Breast epithelium (tissue), 3 donors: ENCODE results near the gene IMMP2L.

Source experiments
- POLR2A ChIP-seq: fragments of 450-650 bp; IDR thresholded peaks from one replicate; pipeline ENCODE4 v1.6.1; 2016; ENCODE audit warnings: antibody characterized with exemption, mild to moderate bottlenecking, moderate library complexity
- POLR2AphosphoS5 ChIP-seq, 3 donors: sonication (generic); formaldehyde crosslinking; IDR thresholded peaks; one replicate each; pipeline ENCODE4 v1.6.1; 2017; ENCODE audit warnings: antibody characterized with exemption in 3 of 3
- TF ChIP-seq, protein P1 (sequence below), 3 donors: fragments of 450-650 bp; IDR thresholded peaks; one replicate each; pipeline ENCODE4 v1.5.1; 2016 to 2017; ENCODE audit warnings: antibody characterized with exemption in 3 of 3, mild to moderate bottlenecking in 3 of 3, moderate library complexity in 3 of 3

DNA sequence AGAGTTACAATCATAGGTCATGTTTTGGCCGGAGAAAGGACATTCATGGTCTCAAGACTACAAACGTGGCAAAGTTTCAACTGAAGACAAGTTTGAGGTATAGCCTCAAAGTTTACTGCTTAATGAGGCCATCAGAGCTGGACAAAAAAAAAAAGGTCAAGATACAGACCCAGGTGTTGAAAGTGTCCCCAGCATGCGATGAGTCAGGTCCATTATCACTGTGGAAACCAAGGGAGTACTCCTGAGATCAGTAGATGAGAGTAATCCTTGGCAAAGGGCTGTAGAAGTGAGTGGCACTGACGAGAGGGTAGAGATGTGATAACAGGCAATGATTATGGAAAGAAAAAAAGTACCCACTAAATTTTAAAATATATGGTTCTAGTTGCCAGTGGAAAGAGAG, 551.5 kb downstream of the IMMP2L start:
- TF ChIP-seq POLR2AphosphoS5 (IDR thresholded peaks at IDR 0.05) (no peak), POLR2A (no peak)
- TF ChIP-seq, protein P1, sequence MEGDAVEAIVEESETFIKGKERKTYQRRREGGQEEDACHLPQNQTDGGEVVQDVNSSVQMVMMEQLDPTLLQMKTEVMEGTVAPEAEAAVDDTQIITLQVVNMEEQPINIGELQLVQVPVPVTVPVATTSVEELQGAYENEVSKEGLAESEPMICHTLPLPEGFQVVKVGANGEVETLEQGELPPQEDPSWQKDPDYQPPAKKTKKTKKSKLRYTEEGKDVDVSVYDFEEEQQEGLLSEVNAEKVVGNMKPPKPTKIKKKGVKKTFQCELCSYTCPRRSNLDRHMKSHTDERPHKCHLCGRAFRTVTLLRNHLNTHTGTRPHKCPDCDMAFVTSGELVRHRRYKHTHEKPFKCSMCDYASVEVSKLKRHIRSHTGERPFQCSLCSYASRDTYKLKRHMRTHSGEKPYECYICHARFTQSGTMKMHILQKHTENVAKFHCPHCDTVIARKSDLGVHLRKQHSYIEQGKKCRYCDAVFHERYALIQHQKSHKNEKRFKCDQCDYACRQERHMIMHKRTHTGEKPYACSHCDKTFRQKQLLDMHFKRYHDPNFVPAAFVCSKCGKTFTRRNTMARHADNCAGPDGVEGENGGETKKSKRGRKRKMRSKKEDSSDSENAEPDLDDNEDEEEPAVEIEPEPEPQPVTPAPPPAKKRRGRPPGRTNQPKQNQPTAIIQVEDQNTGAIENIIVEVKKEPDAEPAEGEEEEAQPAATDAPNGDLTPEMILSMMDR (IDR thresholded peaks at IDR 0.05), result no peak
